ENCODE data around the gene RAD51AP2.

The RAD51AP2 gene

DNA sequence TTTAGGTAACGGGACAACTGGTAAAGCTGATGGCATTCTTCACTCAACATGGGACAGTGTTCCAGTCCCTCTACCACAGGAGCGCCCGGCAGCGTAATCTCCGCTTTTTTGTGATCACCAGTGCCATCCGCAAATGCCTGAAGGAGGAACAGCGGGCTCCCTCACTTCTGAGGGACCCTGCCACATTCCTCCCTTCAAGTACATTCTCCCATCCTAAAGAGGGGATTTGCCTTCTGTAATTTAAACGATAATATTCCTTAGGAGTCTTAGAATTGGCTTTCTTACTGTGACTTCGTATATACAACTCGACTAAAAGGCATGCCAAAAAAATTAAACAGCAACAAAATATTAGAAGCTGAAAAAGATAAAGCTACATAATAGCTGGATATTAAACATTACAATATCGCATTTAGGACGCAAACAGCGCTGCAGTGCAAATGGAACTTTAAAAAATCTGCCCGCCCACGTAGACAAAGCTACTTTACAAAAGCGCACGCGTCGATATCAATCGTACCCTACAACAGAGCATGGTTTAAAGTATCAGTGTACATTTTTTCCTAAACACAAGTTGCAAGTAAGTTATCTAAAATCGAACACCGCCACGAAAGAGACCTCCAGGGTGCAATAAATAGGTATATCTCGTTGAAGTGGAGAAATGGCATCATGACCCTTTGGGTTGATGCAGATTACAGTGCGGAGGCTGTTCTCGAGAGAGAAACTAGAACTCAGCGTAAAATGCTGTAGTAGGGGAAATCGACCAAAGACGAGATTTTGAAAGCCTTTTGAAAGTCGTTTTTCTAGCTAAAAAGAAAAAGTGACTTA lies 20.0 kb upstream of the RAD51AP2 start:
- peak overlapping the region; percentile 84 for H3K4me3 ChIP-seq (ENCODE audit: low read length)

GRCh38 chr2:17536416-17536815 lies 18.2 kb upstream of the RAD51AP2 start:
- H3K4me3 ChIP-seq (ENCODE audit: low read length), result no peak overlapping the region
- TF ChIP-seq, protein P1, sequence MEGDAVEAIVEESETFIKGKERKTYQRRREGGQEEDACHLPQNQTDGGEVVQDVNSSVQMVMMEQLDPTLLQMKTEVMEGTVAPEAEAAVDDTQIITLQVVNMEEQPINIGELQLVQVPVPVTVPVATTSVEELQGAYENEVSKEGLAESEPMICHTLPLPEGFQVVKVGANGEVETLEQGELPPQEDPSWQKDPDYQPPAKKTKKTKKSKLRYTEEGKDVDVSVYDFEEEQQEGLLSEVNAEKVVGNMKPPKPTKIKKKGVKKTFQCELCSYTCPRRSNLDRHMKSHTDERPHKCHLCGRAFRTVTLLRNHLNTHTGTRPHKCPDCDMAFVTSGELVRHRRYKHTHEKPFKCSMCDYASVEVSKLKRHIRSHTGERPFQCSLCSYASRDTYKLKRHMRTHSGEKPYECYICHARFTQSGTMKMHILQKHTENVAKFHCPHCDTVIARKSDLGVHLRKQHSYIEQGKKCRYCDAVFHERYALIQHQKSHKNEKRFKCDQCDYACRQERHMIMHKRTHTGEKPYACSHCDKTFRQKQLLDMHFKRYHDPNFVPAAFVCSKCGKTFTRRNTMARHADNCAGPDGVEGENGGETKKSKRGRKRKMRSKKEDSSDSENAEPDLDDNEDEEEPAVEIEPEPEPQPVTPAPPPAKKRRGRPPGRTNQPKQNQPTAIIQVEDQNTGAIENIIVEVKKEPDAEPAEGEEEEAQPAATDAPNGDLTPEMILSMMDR (IDR thresholded peaks at IDR 0.05; ENCODE audit: insufficient read depth, low read depth, low read length, missing control alignments), result no peak
- peak; percentile 68 for DNase-seq (ENCODE audit: low read depth)

More for the DNA sequence above, 20.0 kb upstream of the RAD51AP2 start:
- DNase-seq (ENCODE audit: low read depth), result peak; percentile 48
- TF ChIP-seq, protein P1 (IDR thresholded peaks at IDR 0.05; ENCODE audit: insufficient read depth, low read depth, low read length, missing control alignments), result no peak

GRCh38 chr2:17533546-17533945 lies 15.3 kb upstream of the RAD51AP2 start:
- TF ChIP-seq, protein P1 (IDR thresholded peaks at IDR 0.05; ENCODE audit: insufficient read depth, low read depth, low read length, missing control alignments), result no peak
- no peak for DNase-seq (ENCODE audit: low read depth)
- no peak overlapping the region for H3K4me3 ChIP-seq (ENCODE audit: low read length)

GRCh38 chr2:17529771-17530170 lies 11.5 kb upstream of the RAD51AP2 start:
- peak; percentile 55 for DNase-seq (ENCODE audit: low read depth)
- H3K4me3 ChIP-seq (ENCODE audit: low read length), result no peak overlapping the region
- TF ChIP-seq, protein P1 (IDR thresholded peaks at IDR 0.05; ENCODE audit: insufficient read depth, low read depth, low read length, missing control alignments), result no peak

GRCh38 chr2:17522303-17522702 lies 4.1 kb upstream of the RAD51AP2 start:
- DNase-seq (ENCODE audit: low read depth), result no peak
- TF ChIP-seq, protein P1 (IDR thresholded peaks at IDR 0.05; ENCODE audit: insufficient read depth, low read depth, low read length, missing control alignments), result no peak
- no peak overlapping the region for H3K4me3 ChIP-seq (ENCODE audit: low read length)

- no peak overlapping the region for H3K4me3 ChIP-seq (ENCODE audit: low read length)
- TF ChIP-seq, protein P1 (IDR thresholded peaks at IDR 0.05; ENCODE audit: insufficient read depth, low read depth, low read length, missing control alignments), result no peak
- DNase-seq (ENCODE audit: low read depth), result no peak
These were observed 3.4 kb upstream of the RAD51AP2 start for GRCh38 chr2:17521621-17522020.

- TF ChIP-seq, protein P1 (IDR thresholded peaks at IDR 0.05; ENCODE audit: insufficient read depth, low read depth, low read length, missing control alignments), result no peak
- no peak overlapping the region for H3K4me3 ChIP-seq (ENCODE audit: low read length)
- no peak for DNase-seq (ENCODE audit: low read depth)
These were observed 2.5 kb upstream of the RAD51AP2 start for GRCh38 chr2:17520761-17521160.
